SK-N-MC (cell line): ENCODE results near the gene TMEM163.

ENCODE experiments used
- DNase-seq: peaks from one replicate; pipeline ENCODE4 v3.0.0-alpha.2; 2011; ENCODE audit warnings: low read depth, low spot score
- H3K27ac ChIP-seq: fragments of 200-600 bp; sonication (generic); 2 replicates; pipeline ENCODE4 v1.5.1; 2016; ENCODE audit warnings: mixed run types
- H3K36me3 ChIP-seq: fragments of 200-600 bp; sonication (generic); 2 replicates; pipeline ENCODE4 v1.6.1; 2017; ENCODE audit warnings: antibody characterized with exemption, low read length, mixed read lengths; ENCODE audit not compliant: insufficient read depth
- H3K4me3 ChIP-seq: fragments of 200-600 bp; sonication (generic); 2 replicates; pipeline ENCODE4 v1.5.1; 2016
- H3K9ac ChIP-seq: fragments of 200-600 bp; sonication (generic); 2 replicates; pipeline ENCODE4 v1.8.0; 2017; ENCODE audit warnings: mixed run types, mixed read lengths; ENCODE audit not compliant: insufficient read length
- H3K9me3 ChIP-seq: fragments of 200-600 bp; sonication (generic); 2 replicates; pipeline ENCODE4 v1.6.1; 2017; ENCODE audit warnings: low read depth, mild to moderate bottlenecking, antibody characterized with exemption, low read length, moderate library complexity, mixed read lengths
- EZH2 ChIP-seq: fragments of 200-600 bp; sonication (generic); IDR thresholded peaks from one replicate; pipeline ENCODE4 v1.6.1; 2017; ENCODE audit warnings: antibody characterized with exemption
- FOXP2 ChIP-seq: optimal IDR thresholded peaks from 2 replicates; pipeline ENCODE3; 2011; ENCODE audit warnings: mild to moderate bottlenecking, moderate library complexity; ENCODE audit not compliant: insufficient read depth; ENCODE audit errors: extremely low read length, control extremely low read depth
- POLR2AphosphoS5 ChIP-seq: IDR thresholded peaks from 2 replicates; pipeline ENCODE4 v1.6.1; 2012; ENCODE audit warnings: mild to moderate bottlenecking, low read depth, low read length, borderline replicate concordance

TMEM163 gene

GRCh38 chr2:134648586-134648985, 70.2 kb downstream of the TMEM163 start:
- no peak overlapping the region for H3K27ac ChIP-seq
- H3K9me3 ChIP-seq: no peaks in the 10 kb centered on the region
- H3K36me3 ChIP-seq: no peaks in the 10 kb centered on the region
- no peak overlapping the region for H3K9ac ChIP-seq
- no peak overlapping the region for H3K4me3 ChIP-seq
- no peak for DNase-seq
- TF ChIP-seq FOXP2: no peak
- TF ChIP-seq EZH2: no peak
- TF ChIP-seq POLR2AphosphoS5: no peak

- no peak overlapping the region for H3K4me3 ChIP-seq
- no peaks in the 10 kb centered on the region for H3K9me3 ChIP-seq
- no peak overlapping the region for H3K9ac ChIP-seq
- H3K36me3 ChIP-seq: no peaks in the 10 kb centered on the region
- H3K27ac ChIP-seq: no peak overlapping the region
- TF ChIP-seq FOXP2: no peak
- TF ChIP-seq EZH2: no peak
- no peak for TF ChIP-seq POLR2AphosphoS5
- no peak for DNase-seq
Observed at GRCh38 chr2:134647607-134648256, 71.1 kb downstream of the TMEM163 start.

DNA sequence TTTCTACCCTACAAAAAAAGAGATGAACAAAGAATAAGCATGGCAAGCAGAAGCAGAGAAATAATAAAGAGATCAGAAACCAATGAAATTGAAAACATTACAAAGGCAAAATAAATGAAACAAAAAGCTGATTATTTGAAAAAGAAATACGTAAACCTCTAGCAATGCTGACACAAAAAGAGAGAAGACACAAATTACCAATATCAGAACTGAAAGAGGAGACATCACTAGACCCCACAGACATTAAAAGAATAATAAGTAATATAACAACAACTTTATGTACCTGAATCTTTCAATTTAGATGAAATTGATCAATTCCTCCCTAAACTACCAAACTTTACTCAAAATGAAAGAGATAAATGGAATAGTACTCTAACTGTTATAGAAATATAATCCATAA, 75.9 kb downstream of the TMEM163 start:
- no peak for DNase-seq
- Histone ChIP-seq H3K9me3 (no peaks in the 10 kb centered on the region), H3K4me3 (no peak overlapping the region), H3K36me3 (no peaks in the 10 kb centered on the region), H3K27ac (no peak overlapping the region), H3K9ac (no peak overlapping the region)
- TF ChIP-seq POLR2AphosphoS5 (no peak), FOXP2 (no peak), EZH2 (no peak)

- DNase-seq: no peak
- Histone ChIP-seq H3K36me3 (no peaks in the 10 kb centered on the region), H3K4me3 (no peak overlapping the region), H3K9me3 (no peaks in the 10 kb centered on the region), H3K27ac (no peak overlapping the region), H3K9ac (no peak overlapping the region)
- TF ChIP-seq FOXP2 (no peak), EZH2 (no peak), POLR2AphosphoS5 (no peak)
Observed at GRCh38 chr2:134640494-134640893, 78.3 kb downstream of the TMEM163 start.

DNA sequence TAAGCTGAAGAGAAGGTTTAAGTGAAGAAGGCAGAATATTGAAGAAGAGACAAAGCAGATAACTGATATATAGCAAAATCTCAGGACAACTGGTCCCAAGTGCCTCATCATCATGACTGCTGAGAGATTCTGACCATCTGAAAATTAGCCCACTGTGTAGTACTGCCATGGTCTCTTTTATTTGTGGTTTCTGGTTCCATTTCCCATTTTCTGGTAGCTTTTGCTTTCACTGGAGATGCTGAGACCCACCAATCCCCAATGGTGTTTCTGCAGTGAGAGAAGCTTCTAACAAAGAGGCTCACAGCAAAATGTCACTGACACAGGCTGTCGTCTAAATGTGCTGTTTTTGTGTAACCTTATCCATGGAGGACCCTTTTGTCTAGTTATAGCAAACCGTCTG, 79.5 kb downstream of the TMEM163 start:
- Histone ChIP-seq H3K9me3 (no peaks in the 10 kb centered on the region), H3K36me3 (no peaks in the 10 kb centered on the region), H3K4me3 (no peak overlapping the region), H3K27ac (no peak overlapping the region), H3K9ac (no peak overlapping the region)
- no peak for DNase-seq
- TF ChIP-seq POLR2AphosphoS5 (no peak), EZH2 (no peak), FOXP2 (no peak)

DNA sequence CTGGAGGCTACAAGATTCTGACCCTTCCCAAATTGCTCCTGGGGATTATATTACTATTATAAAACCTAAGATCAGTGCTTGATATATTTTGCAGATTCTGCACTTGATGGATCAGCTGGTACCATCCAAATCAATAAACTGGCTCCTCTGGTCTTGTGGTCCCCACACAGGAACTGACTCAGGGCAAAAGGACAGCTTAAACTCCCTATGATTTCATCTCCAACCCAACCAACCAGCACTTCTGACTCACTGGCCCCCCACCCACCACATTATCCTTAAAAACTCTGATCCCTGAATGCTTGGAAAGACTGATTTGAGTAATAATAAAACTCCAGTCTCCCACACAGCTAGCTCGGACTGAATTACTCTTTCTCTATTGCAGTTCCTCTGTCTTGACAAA, 82.1 kb downstream of the TMEM163 start:
- Histone ChIP-seq H3K9ac (no peak overlapping the region), H3K36me3 (no peaks in the 10 kb centered on the region), H3K9me3 (no peaks in the 10 kb centered on the region), H3K27ac (no peak overlapping the region), H3K4me3 (no peak overlapping the region)
- no peak for TF ChIP-seq POLR2AphosphoS5
- DNase-seq: no peak

GRCh38 chr2:134634054-134634753, 84.6 kb downstream of the TMEM163 start:
- DNase-seq: no peak
- no peak for TF ChIP-seq EZH2
- no peak overlapping the region for H3K27ac ChIP-seq
- H3K36me3 ChIP-seq: no peaks in the 10 kb centered on the region
- H3K9ac ChIP-seq: no peak overlapping the region
- H3K9me3 ChIP-seq: no peaks in the 10 kb centered on the region
- no peak overlapping the region for H3K4me3 ChIP-seq

- no peak for DNase-seq
- H3K27ac ChIP-seq: no peak overlapping the region
- H3K9ac ChIP-seq: no peak overlapping the region
- no peaks in the 10 kb centered on the region for H3K9me3 ChIP-seq
- H3K4me3 ChIP-seq: no peak overlapping the region
- no peaks in the 10 kb centered on the region for H3K36me3 ChIP-seq
- TF ChIP-seq EZH2 (no peak), POLR2AphosphoS5 (no peak)
Observed at GRCh38 chr2:134630504-134631159, 88.2 kb downstream of the TMEM163 start.
